Peyer's patch (tissue), 4 donors: Measurements from ENCODE around the gene NEAT1.

Source experiments
- POLR2A ChIP-seq, 2 donors: fragments of 450-650 bp; IDR thresholded peaks; one replicate each; pipeline ENCODE4 v1.5.1; 2017; ENCODE audit warnings: antibody characterized with exemption in 2 of 2, mild to moderate bottlenecking in 2 of 2, moderate library complexity in 2 of 2
- TF ChIP-seq, protein P1 (sequence below), 6 experiments: fragments of 450-650 bp in 4 of 6; fragments of 200-600 bp in 2 of 6; sonication (generic) in 1 of 6; IDR thresholded peaks; one replicate each; pipeline ENCODE4 v1.5.1; 2017 to 2019; ENCODE audit warnings: antibody characterized with exemption in 6 of 6, mild to moderate bottlenecking in 3 of 6, moderate library complexity in 1 of 6

DNA sequence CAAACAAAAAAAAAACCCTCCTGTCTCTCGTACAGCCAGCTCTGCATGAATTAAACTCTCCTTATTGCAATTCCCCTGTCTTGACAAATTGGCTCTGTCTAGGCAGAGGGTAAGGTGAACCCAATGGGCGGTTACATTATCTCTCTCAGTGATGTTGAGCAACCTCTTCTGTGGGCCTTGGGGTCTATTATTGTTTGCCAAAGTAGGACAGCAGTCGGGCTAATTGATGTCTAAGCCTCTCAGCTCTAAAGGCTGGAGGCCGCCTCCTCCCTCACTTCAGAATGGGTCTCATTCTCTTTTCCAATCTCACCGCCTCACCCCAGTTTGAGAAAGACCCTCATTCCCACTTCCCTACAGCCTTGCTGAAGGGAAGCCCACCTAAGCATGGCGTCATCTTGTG, 38.8 kb upstream of the NEAT1 start:
- TF ChIP-seq POLR2A (IDR thresholded peaks at IDR 0.05), result no peak
- TF ChIP-seq, protein P1, sequence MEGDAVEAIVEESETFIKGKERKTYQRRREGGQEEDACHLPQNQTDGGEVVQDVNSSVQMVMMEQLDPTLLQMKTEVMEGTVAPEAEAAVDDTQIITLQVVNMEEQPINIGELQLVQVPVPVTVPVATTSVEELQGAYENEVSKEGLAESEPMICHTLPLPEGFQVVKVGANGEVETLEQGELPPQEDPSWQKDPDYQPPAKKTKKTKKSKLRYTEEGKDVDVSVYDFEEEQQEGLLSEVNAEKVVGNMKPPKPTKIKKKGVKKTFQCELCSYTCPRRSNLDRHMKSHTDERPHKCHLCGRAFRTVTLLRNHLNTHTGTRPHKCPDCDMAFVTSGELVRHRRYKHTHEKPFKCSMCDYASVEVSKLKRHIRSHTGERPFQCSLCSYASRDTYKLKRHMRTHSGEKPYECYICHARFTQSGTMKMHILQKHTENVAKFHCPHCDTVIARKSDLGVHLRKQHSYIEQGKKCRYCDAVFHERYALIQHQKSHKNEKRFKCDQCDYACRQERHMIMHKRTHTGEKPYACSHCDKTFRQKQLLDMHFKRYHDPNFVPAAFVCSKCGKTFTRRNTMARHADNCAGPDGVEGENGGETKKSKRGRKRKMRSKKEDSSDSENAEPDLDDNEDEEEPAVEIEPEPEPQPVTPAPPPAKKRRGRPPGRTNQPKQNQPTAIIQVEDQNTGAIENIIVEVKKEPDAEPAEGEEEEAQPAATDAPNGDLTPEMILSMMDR (IDR thresholded peaks at IDR 0.05), result no peak
